ENCODE results near the gene FBLN2. TPM values are rescaled to one million over a fixed set of nuclear protein-coding genes. Genes with fewer than 3 reads are reported as not detected.

The FBLN2 gene
- total RNA-seq, 1 donor from 2014 or later = 94.3 TPM

- H3K27ac ChIP-seq = no peak overlapping the region
- H3K36me3 ChIP-seq = no peaks in the 10 kb centered on the region
- no peak for DNase-seq (ENCODE audit: extremely low spot score in 2 of 2)
- intact Hi-C loops (cut with DNase I) = no loop called here
- H3K9me3 ChIP-seq = no peaks in the 10 kb centered on the region
- TF ChIP-seq CTCF (IDR thresholded peaks at IDR 0.05) (no peak), POLR2A (IDR thresholded peaks at IDR 0.05) (no peak), POLR2AphosphoS5 (IDR thresholded peaks at IDR 0.05; ENCODE audit: insufficient read depth in 1 of 2, low read depth in 1 of 2) (no peak)
- H3K4me1 ChIP-seq = no peaks in the 10 kb centered on the region
- no peaks in the 10 kb centered on the region for H3K27me3 ChIP-seq
- H3K4me3 ChIP-seq = no peak overlapping the region
Observed at GRCh38 chr3:13676356-13677017, 127.6 kb downstream of the FBLN2 start.

- Histone ChIP-seq H3K36me3 (no peaks in the 10 kb centered on the region), H3K4me1 (no peaks in the 10 kb centered on the region), H3K27me3 (no peaks in the 10 kb centered on the region), H3K4me3 (no peak overlapping the region), H3K27ac (no peak overlapping the region), H3K9me3 (no peaks in the 10 kb centered on the region)
- no peak for TF ChIP-seq POLR2AphosphoS5 (IDR thresholded peaks at IDR 0.05; ENCODE audit: insufficient read depth in 1 of 2, low read depth in 1 of 2)
- no peak for TF ChIP-seq POLR2A (IDR thresholded peaks at IDR 0.05)
- no peak for TF ChIP-seq CTCF (IDR thresholded peaks at IDR 0.05)
- intact Hi-C loops (cut with DNase I) = no loop called here
- DNase-seq (ENCODE audit: extremely low spot score in 2 of 2) = no peak
Observed at GRCh38 chr3:13677272-13677671, 128.3 kb downstream of the FBLN2 start.

GRCh38 chr3:13681931-13682330 is 133.0 kb downstream of the FBLN2 start:
- H3K4me3 ChIP-seq = no peak overlapping the region
- no peaks in the 10 kb centered on the region for H3K4me1 ChIP-seq
- TF ChIP-seq POLR2A (IDR thresholded peaks at IDR 0.05) (no peak), CTCF (IDR thresholded peaks at IDR 0.05) (no peak), POLR2AphosphoS5 (IDR thresholded peaks at IDR 0.05; ENCODE audit: insufficient read depth in 1 of 2, low read depth in 1 of 2) (no peak)
- H3K9me3 ChIP-seq = no peaks in the 10 kb centered on the region
- H3K27me3 ChIP-seq = no peaks in the 10 kb centered on the region
- no peaks in the 10 kb centered on the region for H3K36me3 ChIP-seq
- H3K27ac ChIP-seq = no peak overlapping the region
- no peak for DNase-seq (ENCODE audit: extremely low spot score in 2 of 2)
- intact Hi-C loops (cut with DNase I) = loop anchor here (10.0 kb wide), 1 partner anchor 193 kb away; no protein-coding TSS in a partner anchor

- Histone ChIP-seq H3K4me3 (no peak overlapping the region), H3K9me3 (no peaks in the 10 kb centered on the region), H3K27me3 (no peaks in the 10 kb centered on the region), H3K4me1 (no peaks in the 10 kb centered on the region), H3K27ac (no peak overlapping the region), H3K36me3 (no peaks in the 10 kb centered on the region)
- intact Hi-C loops (cut with DNase I) = loop anchor here (10.0 kb wide), 1 partner anchor 192 kb away; no protein-coding TSS in a partner anchor
- DNase-seq (ENCODE audit: extremely low spot score in 2 of 2) = no peak
- TF ChIP-seq POLR2A (IDR thresholded peaks at IDR 0.05) (no peak), CTCF (IDR thresholded peaks at IDR 0.05) (no peak), POLR2AphosphoS5 (IDR thresholded peaks at IDR 0.05; ENCODE audit: insufficient read depth in 1 of 2, low read depth in 1 of 2) (no peak)
Observed at GRCh38 chr3:13682331-13683013, 133.5 kb downstream of the FBLN2 start.

DNA sequence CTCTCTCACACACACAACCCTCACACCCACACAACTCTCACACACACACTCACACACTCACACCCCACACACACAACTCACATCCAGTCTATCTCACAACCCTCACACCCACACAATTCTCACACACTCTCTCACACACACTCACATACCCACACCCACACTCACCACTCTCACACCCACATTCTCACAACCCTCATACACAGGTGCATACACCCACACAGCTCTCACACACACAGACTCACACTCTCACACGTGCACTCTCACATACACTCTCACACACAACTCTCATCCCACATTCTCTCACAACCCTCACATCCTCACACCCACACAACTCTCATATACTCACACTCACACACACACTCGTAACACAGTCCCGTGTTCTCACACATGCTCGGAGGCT is 134.4 kb downstream of the FBLN2 start:
- Histone ChIP-seq H3K9me3 (no peaks in the 10 kb centered on the region), H3K27me3 (no peaks in the 10 kb centered on the region), H3K36me3 (no peaks in the 10 kb centered on the region), H3K4me1 (no peaks in the 10 kb centered on the region), H3K27ac (no peak overlapping the region), H3K4me3 (no peak overlapping the region)
- no peak for DNase-seq (ENCODE audit: extremely low spot score in 2 of 2)
- intact Hi-C loops (cut with DNase I) = loop anchor here (10.0 kb wide), 1 partner anchor 192 kb away; no protein-coding TSS in a partner anchor
- no peak for TF ChIP-seq POLR2A (IDR thresholded peaks at IDR 0.05)
- no peak for TF ChIP-seq POLR2AphosphoS5 (IDR thresholded peaks at IDR 0.05; ENCODE audit: insufficient read depth in 1 of 2, low read depth in 1 of 2)
- TF ChIP-seq CTCF (IDR thresholded peaks at IDR 0.05) = no peak

Data from vagina (tissue), 2 donors.